ENCODE measurements around the gene IRF7.
"Not testable (repeated sequence)": the region's sequence is repeated elsewhere in the genome, so short reads cannot be mapped to it uniquely, and the experiment has no call there.

IRF7 gene

DNA sequence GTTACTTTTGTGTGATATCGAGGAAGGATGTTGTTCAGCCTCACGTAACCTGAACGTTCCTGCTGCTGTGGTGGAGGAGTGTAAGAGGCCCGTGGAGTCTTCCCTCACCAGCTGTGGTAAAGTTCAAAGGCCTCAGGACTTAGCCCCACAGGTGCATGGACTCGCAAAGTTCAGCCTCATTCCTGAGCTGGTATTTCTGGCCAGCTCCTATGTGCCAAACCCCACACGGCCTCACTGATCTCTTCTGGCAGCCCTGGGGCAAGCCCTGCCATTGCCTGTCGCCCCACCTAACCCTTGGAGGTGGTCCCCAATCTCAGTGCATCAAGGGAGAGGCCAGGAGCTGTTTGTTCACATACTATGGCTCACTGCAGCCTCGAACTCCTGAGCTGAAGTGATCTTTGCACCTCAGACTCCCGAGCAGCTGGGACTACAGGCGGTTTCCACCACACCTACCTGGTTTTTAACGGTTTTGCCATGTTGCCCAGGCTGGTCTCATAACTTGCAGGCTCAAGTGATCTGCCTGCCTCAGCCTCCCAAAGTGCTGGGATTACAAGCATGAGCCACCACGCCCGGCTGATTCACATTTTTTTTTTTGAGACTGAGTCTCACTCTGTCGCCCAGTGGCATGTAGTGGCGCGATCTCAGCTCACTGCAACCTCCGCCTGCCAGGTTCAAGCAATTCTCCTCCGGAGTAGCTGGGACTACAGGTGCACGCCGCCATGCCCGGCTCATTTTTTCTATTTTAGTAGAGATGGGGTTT, 37.3 kb downstream of the IRF7 start:
- no peak for DNase-seq

DNA sequence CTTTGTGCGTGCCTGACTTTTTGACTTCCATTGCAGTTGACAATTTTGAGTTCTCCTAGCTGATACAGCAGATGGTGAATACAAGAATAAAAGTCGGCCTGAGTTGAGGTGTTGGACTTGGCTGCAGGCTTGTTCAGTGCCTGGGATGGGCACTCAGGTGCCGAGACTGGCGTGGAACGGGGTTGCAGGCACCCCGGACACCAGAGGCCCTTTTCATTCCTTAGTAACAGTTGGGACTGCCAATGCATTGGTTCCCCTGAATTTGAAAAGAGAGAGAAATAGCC, 38.2 kb downstream of the IRF7 start:
- DNase-seq: no peak

GRCh38 chr11:576811-577610, 38.7 kb downstream of the IRF7 start:
- DNase-seq: no peak

DNA sequence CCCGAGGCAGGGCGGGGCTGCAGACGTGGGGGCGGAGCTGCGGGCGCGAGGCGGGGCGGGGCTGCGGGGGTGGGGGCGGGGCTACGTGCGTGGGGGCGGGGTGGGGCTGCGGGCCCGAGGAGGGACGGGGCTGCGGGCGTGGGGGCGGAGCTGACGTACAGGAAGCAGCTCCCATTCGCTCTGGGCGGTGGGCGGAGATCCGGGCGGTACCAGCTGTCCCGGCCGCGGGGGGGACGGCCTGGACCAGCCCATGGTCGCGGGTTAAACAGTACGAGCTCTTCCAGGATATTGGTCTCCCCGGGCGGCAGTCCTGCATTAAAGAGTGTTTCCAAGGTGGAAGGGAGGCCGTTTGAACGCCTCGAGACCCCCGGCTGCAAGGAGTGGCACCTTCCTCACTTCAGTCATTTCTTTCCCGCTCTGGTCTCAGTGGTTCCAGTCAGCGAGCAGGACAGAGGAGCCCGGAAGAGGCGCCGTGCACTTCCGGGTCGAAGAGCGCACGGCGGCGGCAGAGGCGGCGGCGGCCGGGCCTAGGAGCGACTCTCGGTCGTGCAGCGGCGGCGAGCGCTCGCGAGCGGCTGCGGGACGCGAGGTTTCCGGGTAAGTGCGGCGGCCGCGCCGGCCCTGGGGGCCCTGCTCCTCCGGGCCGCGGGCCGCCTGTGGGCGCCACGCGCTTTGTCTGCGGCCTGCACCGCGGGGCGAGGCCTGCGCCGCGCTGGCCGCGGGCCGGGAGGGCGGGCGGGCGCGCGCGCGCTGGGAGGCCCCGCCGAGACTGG, 39.6 kb downstream of the IRF7 start, which contains the start of gene PHRF1:
Gene PHRF1 (plus strand): TSS at position 475 of the 773 bp plus-strand sequence. CDS start 5,043 bp downstream, outside the sequence.
- peak; percentile 91 for DNase-seq

- DNase-seq: peak; percentile 80
These were observed 40.3 kb downstream of the IRF7 start for GRCh38 chr11:575313-575995.

GRCh38 chr11:574632-575312, 41.0 kb downstream of the IRF7 start:
- no peak for DNase-seq

- not testable (repeated sequence) for DNase-seq
These were observed 41.6 kb downstream of the IRF7 start for GRCh38 chr11:574031-574570.

DNA sequence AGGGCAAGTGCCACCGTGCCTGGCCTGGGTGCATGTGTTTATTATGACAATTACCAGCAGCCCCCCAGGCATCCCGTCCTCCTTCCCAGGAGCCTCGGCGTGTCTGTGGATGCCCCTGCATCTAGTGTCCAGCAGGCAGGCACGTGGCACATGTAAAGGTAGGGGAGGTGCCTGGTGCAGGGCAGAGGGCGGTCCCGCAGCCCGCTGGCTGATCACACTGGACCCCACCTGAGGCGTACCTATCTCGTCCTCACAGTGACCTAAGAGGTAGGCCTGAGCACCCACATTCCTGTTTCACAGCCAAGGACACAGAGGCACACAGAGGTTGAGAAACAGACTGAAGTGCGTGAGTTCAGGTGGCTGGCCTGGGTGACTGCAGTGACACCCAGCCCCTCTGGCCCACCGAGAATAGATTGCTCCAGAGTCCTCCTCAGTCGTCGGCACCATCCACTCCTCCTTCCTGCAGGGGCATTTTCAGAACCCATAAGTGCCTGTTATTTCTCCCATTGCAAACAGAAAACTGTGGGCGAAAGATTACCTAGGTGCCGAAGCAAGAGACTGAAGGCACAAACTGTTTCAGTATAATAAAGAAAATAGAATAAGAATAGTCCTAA, 42.5 kb downstream of the IRF7 start:
- DNase-seq: no peak

DNA sequence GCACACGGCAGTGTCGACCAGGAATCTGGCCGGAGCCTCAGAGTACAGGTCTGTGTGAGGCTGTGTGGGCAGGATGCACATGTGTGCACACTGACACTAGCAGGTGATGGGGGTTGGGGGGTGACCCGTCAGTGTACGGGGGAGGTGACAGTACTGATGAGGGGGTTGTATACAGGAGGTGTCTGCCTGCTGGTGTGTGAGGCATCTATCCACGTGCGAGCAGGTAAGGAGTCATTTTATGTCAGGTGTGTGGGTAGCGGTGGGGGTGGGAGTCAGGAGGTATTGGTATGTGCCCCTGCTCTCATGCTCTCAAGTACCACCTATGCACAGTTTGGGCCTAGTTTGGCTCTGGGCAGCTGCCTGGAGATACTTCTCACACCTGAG, 44.0 kb downstream of the IRF7 start:
- no peak for DNase-seq

GRCh38 chr11:569158-569885, 46.4 kb downstream of the IRF7 start:
- DNase-seq: no peak

DNA sequence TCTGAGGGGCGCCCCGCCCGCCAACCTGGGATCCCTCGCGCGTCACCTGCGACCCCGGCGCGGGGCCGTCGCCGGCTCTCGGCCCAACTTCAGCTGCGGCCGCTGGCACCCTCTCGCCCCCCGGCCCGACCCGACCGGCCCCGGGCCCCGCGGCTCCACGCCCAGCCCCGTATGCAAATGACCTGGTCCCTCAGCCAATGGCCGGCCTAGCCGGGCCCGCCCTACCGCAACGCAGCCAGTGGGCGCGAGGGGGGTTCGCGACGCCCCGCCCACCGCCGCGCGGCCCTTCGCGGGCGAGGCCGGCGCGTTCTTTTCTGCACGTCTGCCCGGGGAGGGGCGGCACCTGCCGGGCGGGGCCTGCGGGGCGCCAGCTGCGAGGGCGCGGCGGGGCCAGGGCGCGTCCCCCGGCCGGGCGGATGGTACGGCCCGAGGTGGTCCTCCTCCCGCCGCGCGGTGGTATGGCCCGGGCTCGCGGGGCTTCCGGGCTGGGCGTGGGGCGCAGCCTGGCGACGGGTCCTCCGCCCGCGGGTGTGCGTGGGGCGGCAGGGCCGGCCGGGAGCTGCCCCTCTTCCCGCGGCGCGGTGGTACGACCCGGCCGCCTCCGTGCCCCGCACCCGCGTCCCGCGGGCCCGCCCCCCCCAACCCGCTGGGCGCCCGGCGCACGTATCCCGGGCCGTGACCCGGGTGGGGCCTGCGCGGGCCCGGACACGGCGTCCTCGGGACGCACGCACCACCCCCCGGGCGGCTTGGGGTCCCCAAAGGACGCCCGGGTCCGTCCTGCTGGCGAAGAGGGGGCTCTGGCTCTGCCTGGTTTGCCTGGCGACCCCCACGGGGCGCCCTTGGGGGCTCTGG, 47.2 kb downstream of the IRF7 start:
- peak; percentile 93 for DNase-seq

GRCh38 chr11:567629-568292, 48.0 kb downstream of the IRF7 start:
- DNase-seq: no peak

DNA sequence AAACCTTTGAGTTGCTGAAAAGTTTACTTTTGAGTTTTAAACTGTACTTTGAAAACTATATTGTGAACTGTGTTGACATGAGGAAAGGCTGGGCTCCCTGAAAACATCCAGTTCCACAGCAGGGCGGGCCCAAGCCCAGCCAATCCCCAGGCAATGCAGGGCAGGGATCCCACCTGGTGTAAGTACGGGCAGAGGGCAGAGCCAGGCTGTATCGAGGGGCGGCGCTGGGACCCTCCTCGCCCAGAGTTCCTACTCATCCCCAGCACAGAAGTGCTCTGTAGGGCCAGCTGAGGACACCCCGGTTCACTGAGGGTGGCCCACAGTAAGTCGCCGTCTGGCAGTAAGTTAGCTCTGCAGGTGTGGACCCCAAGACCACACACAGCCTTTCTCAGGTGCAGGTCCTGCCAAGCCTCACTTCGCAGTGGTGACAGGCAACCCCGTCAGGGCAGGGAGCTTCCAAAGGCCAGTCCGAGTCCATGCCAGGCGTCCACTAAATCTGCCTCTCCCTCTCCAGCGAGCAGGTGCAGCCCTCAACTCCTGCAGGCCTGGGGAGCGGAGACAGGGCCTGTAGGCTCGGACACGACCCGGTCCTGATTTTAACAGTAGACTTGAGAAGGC, 48.6 kb downstream of the IRF7 start:
- DNase-seq: no peak

DNA sequence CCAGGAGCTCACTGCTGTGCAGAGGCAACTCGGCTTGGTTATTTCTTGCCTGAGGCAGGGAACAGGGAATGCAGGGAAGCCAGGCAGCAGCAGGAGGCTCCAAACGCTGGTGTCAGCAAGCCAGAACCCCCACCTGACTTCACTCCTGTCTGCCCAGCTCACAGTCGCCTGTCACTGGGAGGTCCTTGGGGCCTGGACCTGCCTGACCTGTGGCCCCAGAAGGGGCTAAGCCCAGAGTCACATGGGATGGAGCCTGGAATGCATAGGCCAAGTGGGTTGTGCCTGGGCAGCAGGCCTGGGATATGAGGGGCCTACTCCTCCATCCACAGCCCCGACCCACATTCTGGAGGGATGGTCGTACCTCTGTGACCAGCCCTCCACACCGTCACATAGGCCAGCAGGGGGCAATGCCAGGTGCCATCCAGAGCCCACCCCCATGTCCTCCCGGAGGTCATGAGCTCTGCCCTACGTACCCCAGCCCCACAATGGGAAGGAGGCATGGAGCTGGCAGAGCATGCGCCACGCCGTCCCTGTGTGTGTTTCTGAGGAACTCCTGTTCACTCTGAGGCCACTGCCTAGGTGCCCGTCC, 49.7 kb downstream of the IRF7 start:
- DNase-seq: no peak

- DNase-seq: no peak
These were observed 51.8 kb downstream of the IRF7 start for GRCh38 chr11:563812-564578.

- no peak for DNase-seq
These were observed 52.5 kb downstream of the IRF7 start for GRCh38 chr11:563066-563811.

Measured in RPMI8226 (cell line).